T-helper 1 cell treated with Interleukin-12 subunit alpha and Interleukin-12 subunit beta and Interleukin-4 antibody, amounts not matched to agents 30 ng/mL and 1 ng/mL, for 36 hours (primary cell): ENCODE data around the gene COL19A1. TPM values are rescaled to one million over a fixed set of nuclear protein-coding genes. Genes with fewer than 3 reads are reported as not detected.

Source experiments
- intact Hi-C: fragments of 100-400 bp; cut with micrococcal nuclease; formaldehyde crosslinking; loops from one replicate; pipeline ENCODE4 v1.15.1; 2024
- total RNA-seq: library from RNA; stranded (reverse); gene quantifications from 2 replicates; pipeline ENCODE4 v1.2.3, GENCODE V29; 2022

Gene COL19A1
- total RNA-seq, 1 donor from 2014 or later = not detected

- intact Hi-C loops = no loop called here
Measured at GRCh38 chr6:70216767-70217166, 350.4 kb downstream of the COL19A1 start.

DNA sequence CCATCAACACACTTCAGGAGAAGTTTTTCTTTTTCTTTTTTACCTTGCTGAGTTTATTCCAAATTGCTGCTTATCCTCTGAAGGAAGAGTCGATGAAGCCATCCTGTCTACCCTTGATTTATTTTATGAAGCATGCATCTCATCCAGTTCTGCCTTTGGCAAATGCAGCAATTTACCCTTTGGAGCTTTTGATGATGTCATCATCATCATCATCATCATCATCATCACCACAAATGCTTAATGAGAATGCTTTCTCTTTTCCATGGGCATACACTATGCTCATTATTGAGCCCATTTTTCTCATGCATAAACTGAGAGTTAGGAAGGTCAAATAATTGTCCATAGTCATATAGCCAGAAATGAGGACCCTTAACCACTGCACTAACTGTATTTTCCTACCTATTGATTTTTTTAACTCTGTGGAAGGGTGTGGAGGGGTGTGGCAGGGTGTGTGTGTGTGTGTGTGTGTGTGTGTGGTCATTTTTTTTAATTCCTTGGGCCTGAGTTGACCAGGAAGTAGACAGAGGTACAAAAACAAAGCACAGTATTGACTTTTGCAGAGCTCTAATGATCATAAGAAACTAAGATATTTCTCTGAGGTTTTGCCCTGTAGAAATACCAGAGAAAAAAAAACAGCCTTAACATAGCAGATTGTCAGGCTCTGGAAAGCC lies 353.7 kb downstream of the COL19A1 start:
- intact Hi-C loops = loop anchor here (2.0 kb wide), 4 partner anchors 91 to 793 kb away; no protein-coding TSS in a partner anchor

DNA sequence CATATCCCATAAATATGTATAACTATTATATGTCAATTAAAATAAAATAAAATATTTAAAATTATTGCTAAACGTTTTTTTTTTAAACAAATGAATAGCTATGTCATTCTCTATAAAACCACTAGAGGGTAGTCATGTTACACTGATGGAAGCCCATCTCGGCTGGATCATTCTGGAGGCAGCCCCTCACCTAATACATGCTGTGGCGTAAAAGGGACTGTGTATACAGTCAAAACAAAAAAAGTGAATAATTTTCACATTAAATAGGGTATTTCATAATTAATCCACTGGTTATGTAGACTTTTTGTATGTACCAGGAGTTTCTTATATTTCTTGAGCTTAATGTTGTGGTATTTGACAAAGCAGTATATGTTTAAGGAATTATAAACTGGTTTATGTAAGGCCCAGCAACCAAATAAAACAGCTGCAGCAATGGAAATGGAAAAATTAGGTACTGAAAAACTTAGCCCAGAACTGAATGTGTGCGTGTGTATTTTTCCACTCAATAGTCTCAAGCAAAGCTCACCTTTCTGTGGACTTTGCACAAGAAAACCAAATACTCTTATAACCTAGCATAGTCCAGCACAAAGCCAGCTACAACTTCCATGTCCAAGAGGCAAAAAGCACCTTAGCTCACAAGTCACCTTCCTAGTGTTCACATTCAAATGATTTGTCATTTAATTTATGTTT lies 354.8 kb downstream of the COL19A1 start:
- intact Hi-C loops = loop anchor here (1.0 to 2.0 kb wide), 6 partner anchors 90 to 792 kb away; no protein-coding TSS in a partner anchor

DNA sequence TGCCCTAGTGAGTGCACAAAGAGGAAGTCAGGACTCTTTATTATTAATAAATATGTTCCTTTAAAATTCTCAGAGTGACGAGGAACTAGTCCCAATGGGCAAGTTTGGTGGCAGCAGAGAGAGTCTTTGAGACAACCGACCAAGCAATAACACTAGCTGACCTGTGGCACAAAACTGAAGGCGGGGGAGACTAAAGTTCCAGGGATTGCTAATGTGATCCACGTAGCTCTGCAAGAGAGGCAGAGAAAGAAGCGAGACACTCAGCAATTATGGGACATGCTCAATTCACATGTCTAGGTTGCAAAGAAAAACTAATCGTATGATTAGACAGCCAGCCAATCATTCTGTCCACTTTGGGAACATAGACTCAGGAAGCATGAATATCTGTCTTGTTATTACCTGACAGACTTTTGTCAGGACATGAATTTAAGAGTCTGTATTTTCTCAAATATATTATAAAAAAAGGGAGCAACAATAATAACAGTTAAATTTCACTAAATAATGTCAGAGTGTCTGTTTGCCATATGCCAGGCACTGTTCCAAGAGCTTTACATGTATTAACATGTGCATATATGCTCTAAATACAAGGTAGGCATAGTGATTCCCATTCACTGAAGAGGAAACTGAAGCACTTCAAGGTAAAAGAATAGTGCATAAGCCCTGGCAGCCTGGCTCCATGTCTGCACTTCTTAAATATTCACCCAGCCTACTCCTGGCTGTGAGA lies 355.5 kb downstream of the COL19A1 start:
- intact Hi-C loops = loop anchor here (1.0 to 2.0 kb wide), 6 partner anchors 89 to 791 kb away; no protein-coding TSS in a partner anchor

GRCh38 chr6:70222439-70222749 lies 356.0 kb downstream of the COL19A1 start:
- intact Hi-C loops = no loop called here

- intact Hi-C loops = no loop called here
Measured at GRCh38 chr6:70225055-70225454, 358.7 kb downstream of the COL19A1 start.

DNA sequence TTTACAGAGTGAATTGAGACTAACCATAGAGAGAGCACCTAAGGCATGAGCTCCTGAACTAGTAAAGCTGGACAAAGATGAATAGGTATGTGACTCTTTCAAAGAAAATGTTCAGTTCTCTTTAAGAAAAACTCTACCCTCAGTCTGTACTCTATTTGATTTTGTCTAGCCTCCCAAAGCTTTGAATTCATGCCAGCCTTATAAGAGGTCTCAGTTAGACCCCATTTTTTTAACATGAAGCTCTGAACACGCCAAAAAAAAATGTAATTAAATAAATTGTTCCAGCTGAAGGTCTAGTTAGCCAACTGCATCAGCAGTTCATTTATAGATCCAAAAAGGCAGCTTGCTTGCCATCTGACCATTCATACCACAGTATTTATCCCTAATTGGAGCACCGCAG lies 365.0 kb downstream of the COL19A1 start:
- intact Hi-C loops = no loop called here

- intact Hi-C loops = no loop called here
Measured at GRCh38 chr6:70234561-70235236, 368.3 kb downstream of the COL19A1 start.

DNA sequence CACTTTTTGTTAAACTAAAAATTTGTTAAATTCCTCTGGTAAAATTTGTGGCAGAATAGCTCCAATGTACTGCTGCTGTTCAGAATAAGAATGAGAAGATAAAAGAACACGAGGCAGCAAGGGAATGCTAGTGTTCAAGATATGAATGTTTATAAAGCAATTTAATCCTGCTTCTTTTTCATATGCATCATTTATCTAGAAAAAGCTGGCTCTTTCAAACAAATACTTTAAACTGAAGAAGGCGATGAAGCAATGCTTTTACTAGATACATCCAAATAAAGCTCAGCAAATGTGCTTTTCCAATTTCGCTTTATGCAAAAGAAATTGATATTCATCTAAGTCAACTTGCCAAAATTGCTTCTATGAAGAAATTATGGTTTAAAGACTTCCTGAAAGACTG lies 370.0 kb downstream of the COL19A1 start:
- intact Hi-C loops = no loop called here

DNA sequence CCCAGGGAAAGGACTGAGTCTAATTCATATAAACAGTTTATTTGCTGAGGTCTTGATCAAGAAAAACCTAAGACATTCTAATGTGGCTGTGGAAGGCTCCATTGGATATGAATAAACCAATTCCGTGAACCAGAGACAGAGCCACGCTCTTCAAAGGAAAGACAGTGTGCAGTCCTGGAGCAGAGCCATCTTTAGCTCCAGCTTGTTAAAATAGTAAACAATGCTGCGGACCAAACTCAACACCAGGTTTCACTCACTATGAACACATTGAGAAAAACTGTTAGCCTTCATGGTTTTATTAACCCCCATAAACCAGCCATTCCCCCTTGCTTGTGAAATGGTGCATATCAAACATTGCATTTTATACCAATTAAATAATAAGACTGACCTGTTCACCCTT lies 374.7 kb downstream of the COL19A1 start:
- intact Hi-C loops = no loop called here

- intact Hi-C loops = no loop called here
Measured at GRCh38 chr6:70241991-70242420, 375.6 kb downstream of the COL19A1 start.

DNA sequence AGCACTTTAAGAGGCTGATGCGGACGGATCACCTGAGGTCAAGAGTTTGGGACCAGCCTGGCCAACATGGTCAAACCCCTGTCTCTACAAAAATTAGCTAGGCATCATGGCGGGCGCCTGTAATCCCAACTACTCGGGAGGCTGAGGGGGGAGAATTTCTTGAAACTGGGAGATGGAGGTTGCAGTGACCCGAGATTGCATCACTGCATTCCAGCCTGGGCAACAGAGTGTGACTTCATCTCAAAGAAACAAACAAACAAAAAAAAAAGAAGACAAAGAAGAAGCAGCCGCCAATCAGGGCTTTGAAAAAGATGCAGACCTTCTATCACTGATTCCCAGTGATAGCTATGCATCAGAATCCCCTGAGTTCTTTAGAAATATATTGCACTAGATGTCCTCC lies 379.8 kb downstream of the COL19A1 start:
- intact Hi-C loops = no loop called here

DNA sequence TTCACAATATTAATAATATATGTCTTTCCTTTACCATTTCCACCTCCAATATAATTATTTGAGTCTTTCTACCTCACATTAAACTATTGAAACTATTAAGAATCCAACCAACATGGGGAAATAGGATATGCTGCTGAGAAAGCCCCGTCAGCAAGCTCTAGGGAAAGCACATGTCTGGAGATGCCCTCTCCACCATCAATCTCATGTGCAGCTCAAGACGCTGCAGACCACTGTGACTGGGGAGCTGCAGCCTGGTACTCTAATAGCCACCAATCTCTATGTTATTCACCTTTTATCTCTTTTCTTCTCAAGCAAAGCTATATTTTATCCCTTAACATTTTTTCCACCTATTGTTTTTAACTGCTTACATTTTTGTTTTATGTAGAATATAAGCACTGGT lies 386.2 kb downstream of the COL19A1 start:
- intact Hi-C loops = no loop called here

- intact Hi-C loops = no loop called here
Measured at GRCh38 chr6:70253923-70254322, 387.6 kb downstream of the COL19A1 start.

- intact Hi-C loops = no loop called here
Measured at GRCh38 chr6:70254784-70255183, 388.4 kb downstream of the COL19A1 start.

DNA sequence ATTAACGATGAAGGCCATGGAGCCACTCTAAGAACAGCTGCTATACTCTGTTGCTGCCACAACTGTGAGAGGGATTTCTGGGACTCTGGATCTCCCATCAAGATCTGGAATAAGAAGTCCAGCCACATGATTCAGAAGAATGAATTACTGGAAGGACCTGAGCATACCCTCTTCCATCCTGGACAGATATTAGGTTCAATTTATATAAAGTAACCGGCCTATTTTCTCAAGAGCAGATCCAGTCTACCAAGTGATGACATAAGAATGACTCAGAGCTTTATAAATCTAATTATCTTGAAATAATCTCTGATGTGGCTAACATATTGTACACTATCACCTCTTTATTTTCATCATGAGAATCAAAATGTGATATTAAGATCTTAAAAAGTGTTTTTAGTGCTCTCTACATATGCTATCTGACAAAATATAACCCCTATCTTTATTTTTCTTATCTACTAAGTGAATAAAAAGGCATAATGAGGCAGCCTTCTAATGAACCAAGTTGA lies 391.5 kb downstream of the COL19A1 start:
- intact Hi-C loops = no loop called here

DNA sequence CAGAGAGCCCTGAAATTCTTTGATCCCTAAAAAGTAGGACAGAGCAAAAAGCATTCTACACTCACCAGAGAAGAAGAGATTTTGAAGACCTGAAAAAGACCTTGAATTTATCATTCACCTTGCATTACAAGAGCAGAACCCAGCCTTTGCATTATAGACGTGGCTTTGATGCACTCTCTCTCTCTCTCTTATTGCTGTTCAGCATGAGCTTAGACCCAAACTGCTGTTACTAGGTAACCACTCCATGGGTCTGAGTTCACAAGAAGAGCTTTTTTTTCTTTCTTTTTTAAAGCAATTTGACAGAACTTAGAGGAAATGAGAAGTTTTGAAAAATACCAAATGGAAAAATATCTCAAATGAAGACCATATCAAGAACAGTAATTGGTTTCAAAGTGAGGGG lies 392.1 kb downstream of the COL19A1 start:
- intact Hi-C loops = no loop called here
